ENCODE data around the gene CLECL1. TPM values are rescaled to one million over a fixed set of nuclear protein-coding genes. Genes with fewer than 3 reads are reported as not detected.

CLECL1 gene
- total RNA-seq, 2 experiments from 2014 or later: 0.72 to 1.0 TPM

Other genes starting within 250 kb of the CLECL1 start
- gene KLRB1, start 125.2 kb downstream of the CLECL1 start, total RNA-seq: 10 to 100 TPM; 17.1 to 22.0 TPM
- 100 to 1,000 TPM; 280 to 301 TPM for gene CLEC2D, start 63.4 kb downstream of the CLECL1 start, total RNA-seq
- 100 to 1,000 TPM; 111 to 116 TPM for gene CD69, start 27.8 kb upstream of the CLECL1 start, total RNA-seq
- gene KLRF1, start 94.4 kb upstream of the CLECL1 start, total RNA-seq: under 1 TPM; 0.80 to 0.96 TPM
- gene CLEC2B, start 136.3 kb upstream of the CLECL1 start, total RNA-seq: 10 to 100 TPM; 83.9 to 89.7 TPM
- under 1 TPM; 0.58 to 0.74 TPM for gene KLRF2, start 148.4 kb upstream of the CLECL1 start, total RNA-seq
- gene CLEC2A, start 199.3 kb upstream of the CLECL1 start, total RNA-seq: not detected
- 1 to 10 TPM; 4.0 to 5.2 TPM for gene CLEC12A, start 238.3 kb upstream of the CLECL1 start, total RNA-seq